GM18508 (cell line): ENCODE data around the gene DDO.

Experiments
- ATAC-seq: cut with Tn5 transposase; IDR thresholded peaks from one replicate; pipeline ENCODE4 v1.9.1; 2021; ENCODE audit warnings: moderate number of reproducible peaks; ENCODE audit not compliant: insufficient read depth, unreplicated experiment

DDO gene

DNA sequence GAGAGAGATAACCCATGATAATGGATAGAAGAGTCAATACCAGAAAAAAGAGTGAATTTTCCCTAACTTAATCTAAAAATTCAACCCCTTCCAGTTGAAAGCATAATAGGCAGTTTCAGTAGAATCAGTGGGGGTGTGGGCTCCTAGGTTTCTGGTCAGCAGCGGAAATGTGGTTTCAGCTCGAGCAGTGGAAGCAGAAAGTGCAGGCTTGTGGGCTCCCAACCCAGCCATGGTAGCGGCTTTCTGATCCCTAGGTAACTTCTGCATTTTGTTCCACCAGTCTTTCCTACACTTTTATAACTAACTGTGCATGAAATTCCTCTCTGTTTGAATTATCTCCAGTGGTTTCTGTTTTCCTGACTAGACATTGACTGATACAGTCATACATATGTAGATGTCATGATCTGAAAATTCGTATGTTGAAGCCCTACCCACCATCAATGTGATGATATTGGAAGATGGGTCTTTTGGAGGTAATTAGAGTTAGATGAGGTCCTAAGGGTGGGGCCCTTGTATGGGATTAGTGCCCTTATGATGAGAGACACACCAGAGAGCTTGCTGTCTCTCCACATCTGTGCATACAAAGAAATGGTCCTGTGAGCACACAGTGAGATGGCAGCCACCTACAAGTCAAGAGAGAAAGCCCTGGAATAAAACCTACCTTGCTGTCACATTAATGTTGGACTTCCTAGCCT is 6.5 kb upstream of the DDO start:
- no peak for ATAC-seq

DNA sequence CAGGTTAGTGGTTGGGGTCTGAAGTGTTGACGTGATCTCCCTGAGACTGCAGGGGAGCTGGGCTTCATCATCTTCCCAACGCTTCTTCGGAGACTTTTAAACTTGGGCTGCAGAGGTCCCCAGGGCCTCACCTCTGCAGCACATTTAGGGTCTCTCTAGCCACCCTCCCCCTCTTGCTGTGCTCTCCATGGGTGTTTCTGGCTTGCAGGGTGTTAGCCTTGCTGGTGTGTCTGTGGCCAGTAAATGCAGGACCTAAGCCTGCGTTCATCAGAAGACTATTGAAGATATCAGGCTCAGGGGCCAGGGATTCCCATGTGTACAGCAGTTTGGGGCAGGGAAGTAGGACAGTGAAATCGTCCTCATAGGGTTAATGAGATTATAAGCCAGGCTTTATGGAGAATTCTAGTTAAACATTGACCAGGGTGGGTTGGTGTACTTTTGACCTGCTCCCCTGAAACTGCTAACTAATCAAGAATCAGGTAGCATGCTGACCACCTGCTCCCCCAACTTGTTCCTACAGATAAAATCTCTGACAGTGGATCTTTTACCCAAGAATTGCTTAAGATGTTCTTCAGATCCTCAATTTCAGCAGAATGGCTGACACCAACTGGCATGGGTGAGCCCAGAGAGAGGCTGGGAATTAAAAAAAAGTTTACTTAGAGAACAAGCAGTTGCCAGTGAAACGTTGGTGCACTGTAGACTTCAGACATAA is 3.8 kb upstream of the DDO start:
- ATAC-seq = no peak

DNA sequence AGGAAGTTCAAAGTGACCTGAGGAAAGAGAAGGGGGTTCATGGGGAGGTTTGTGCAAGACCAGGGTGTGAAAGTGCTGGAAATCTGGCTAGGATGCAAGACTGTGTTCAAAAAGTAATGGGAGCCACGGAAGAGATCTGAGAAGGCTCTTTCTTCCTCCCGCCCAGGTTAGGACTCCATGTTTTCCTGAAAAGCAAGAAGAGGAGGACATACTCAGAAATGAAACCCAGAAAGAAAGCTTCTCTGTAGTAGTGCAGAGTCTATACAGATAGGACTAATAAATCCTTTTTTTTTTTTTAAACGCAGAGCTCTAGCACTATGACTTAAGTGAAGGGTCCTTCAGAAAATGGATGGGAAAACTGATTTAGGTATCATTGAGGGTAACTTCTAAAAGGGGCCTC is 3.2 kb upstream of the DDO start:
- no peak for ATAC-seq

DNA sequence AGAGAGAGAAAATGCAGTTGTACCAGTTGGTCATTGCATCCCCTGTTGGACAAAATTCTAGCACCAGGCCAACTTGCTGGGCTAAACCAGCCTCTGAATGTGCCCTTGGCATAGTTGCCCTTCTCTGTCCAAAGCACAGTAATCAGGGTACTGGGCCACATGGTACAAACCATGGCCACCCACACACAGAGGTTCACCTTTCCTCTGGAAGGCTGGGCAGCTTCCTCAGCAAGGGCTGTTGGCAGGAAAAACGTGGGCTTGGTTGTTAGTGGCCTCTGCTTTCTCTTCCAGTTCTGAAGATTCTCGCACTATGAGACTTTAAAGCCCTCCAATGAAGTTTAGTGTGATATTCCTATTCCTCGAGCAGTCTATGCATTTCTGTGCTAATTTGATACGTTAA is 706 bp downstream of the DDO start:
- no peak for ATAC-seq

DNA sequence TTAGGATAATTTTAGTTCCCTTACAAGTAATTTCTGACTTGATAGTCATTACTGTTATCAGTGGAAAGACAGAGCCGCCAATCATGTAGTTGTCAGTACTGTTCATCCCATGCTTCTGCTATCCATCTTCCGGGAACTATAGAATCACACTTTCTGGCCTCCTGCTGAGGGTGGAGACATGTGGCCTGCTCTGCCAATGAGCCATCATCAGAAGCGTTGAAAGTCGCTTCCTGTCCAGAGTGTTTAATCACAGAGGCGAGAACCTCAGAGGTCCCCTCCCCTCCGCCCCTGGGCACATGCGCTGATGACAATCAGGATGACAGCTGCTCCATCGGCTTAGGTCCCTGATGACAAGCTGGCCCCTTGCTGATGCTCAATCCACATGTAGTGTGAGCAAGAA is 3.0 kb downstream of the DDO start:
- no peak for ATAC-seq

DNA sequence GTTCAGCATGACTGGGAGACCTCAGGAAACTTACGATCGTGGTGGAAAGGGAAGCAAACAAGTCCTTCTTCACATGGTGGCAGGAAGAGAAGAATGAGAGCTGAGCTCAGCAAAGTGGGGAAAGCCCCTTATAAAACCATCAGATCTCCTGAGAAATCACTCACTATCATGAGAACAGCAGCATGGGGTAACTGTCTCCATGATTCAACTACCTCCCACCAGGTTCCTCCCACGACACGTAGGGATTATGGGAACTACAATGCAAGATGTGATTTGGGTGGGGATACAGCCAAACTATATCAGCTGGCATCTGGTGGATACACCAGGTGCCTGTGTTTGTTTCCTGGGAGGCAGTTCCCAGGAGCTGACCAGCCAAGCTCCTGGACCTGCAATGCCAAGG is 4.9 kb downstream of the DDO start:
- ATAC-seq = no peak

DNA sequence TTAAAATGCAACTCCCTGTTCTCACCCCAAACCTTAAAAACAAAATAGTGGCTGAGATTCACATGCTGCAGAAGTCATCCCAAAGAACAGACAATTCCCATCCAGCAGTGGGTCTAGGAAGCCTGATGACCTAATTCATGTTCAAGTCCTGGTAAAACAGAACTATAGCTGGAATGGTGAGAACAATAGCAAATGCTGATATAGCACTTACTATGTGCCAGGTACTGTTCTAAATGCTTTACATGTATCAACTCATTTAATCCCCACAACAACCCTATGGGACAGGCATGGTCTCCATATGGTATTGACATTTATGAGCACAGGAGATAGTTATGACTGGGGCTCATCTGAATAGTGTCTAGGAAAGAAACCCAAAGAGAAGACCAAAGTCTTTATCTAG is 5.6 kb downstream of the DDO start:
- no peak for ATAC-seq

DNA sequence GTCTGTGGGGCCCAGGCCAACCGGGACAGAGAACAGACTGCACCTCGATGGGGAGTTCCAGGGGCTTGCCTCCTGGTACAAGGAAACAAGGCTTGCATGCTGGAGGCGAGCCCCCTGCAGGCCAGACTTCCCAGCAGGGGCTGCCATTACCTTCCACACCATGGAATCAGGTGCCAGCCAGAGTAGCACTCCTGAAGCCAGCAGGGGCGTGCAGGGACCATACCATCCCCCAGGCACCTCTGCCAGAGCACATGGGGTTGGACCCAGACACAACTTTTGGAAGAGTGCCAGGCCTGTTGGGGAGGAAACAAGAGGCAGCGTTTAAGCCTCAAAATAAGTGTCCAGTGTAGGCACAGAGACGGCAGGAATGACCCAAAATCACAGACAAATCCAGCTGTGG is 6.5 kb downstream of the DDO start:
- no peak for ATAC-seq

DNA sequence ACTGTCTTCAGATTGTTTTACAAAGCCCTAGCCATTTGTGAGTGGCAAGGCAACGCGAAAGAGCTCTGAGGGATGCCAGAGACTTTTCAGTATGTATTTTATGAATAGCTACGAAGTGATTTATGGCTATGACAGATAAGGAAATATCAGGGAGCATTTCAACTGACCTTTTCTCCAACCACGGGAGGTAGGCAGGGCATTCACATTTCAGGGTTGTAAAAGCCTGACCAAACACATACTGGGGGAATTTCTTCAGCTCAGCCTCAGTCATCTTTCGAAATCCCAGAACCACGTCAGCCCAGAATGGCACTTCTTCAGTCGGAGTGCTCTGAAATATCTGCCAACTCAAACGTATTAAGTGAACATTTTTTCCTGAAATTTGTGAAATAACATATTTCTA is 10.8 kb downstream of the DDO start:
- ATAC-seq = no peak

DNA sequence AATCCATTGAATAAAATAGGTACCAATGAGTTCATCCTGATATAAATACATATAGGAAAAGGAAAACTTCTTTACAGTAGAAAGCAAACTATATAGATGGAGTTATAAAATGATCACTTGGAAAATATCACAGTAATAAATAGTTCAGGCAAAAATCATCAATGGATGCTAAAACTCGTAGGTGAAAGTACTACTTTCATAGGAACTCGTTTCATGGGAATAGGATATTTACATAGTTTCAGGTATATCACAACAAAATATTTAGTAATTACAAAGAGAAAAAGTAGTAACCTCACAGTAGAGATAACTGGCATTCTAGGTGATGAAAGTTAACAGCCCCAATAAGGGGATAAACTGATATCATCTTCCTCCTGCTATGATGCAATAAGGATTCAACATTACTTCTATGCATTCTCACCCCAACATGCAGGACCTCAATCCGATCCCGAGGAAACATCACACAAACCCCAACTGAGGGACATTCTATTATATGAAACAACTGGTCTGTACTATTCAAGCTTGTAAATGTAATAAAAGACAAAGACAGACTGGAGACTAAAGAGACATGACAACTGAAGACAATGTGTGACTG is 13.7 kb downstream of the DDO start:
- ATAC-seq = no peak

DNA sequence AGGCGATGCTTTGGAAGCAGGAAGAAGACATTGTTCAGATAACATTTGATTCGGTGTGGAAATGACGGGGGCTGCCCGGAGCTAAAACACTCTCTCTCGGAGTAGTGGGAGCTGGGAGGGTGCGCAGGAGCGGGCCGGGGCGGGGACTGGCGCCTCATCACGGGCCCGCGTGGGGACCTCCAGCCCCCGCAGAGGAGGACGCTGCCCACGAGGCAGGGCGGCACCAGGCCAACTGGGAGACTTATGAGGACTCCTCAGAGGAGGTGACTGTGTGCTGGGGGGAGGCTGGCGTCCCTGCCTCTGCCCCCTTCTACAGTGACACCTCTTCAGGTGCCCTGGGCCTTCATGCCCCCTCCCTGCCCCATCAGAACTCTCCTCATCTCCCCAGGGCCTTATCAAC is 15.2 kb downstream of the DDO start:
- ATAC-seq = no peak

DNA sequence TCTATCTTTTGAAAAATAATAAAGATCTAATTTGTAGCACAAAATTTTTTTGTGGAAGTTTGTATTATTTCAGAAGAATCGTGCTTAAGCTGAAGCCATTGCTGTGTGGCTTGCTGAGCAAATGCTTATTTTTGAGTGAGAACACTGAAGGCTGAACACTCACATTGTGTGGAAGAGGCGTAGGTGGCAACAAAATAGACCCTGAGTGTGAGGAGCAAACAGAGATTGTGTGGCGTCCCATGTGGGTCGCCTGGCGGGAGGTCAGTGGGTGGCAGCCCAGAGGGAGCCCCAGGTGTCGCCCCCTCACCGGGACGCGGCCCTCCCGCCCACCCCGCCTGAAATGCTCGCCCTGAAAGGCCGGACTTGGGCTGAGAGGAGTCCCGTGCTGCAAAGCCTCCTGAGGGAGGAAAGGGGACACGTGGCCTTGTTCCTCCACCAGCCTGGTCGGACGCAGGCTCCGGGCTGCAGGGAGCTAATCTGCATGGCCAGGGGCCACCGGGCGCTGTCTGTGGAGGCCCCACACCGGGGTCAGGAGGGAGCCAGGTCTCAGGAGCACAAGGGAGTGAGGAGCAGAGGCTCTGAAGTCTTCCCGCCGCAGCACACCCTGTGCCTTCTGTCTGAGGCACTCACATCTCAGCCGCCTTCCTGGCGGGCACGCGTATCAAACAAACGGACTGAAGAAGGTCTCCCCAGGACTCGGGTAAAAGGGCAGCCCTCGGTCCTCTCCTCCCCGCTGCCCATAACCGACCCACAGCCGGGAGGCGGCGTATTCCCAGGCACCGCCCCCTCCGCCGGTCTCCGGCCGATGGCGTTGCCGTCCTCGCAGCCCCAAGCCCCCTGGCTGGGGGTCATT is 15.9 kb downstream of the DDO start:
- ATAC-seq = no peak

DNA sequence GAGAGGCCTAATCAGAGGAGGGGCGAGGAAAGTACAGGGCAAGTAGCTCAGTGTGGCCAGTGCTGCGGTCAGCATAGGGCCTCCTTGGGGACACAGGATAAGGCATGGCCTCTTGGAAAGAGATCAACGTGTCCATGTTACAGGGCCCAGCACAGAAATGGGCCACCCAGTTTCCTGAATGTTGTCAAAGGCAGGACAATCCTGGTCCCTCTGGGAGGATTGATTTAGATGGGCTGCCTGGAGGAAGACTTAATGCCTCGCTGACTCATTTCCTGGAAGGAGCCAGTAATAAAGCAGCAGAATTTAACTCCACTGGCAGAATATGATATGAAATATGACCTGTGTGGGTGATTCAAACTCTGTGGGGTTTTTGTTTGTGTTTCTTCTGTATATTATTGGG is 16.6 kb downstream of the DDO start:
- ATAC-seq = no peak

DNA sequence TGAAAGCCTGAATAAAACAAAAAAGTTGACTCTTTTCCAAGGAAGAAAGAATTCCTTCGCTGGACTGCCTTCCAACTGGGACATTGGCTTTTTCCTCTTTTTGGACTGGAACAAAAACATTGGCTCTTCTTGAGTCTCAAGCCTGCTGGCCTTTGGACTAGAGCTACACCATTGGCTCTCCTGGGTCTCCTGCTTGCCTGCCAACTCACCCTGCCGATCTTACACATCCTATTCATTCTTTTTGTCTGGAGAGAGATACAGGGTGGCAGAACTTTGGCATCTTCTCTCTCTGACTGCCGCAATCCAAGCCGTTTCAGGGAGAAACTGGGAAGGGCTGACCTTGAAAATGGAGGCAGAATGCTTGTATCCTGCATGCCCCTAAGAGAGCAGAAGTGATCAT is 20.2 kb downstream of the DDO start:
- no peak for ATAC-seq

DNA sequence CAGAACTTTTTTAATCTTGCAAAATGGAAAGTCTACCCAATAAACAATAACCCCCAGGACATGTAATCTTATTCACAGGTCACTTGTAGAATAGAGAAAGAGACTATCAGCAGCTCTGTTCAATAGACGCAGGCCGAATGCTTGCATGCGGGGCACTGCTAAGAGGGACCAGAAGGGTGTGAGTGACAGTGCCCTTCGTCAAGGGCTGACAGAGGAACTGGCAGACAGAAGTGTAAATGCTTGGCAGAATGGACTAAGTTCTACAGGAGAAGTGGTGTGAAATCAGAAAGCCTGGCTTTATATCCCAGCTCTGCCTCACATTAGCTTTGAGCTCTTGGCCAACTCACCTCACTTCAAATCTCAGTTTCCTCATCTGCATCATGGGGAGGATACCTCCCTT is 21.0 kb downstream of the DDO start:
- no peak for ATAC-seq

DNA sequence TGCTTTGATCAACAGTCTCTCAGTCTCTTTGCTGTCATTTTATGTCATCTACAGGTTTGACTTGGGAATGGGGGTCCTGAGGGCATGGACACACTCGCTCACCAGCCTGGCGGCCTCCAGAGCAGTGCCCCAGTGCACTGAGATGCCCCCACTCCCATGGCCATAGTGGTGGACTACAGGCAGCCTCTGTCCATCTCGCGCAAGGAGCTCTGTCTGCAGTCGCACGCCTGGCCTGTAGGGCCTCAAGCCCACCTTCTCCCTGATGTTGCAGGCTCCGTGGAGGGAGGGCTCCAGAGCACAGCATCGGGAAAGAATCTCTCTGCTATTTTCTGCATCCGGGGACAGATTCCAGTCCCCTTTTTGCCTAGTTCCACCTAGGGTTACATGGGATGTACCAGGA is 22.6 kb downstream of the DDO start:
- ATAC-seq = no peak

DNA sequence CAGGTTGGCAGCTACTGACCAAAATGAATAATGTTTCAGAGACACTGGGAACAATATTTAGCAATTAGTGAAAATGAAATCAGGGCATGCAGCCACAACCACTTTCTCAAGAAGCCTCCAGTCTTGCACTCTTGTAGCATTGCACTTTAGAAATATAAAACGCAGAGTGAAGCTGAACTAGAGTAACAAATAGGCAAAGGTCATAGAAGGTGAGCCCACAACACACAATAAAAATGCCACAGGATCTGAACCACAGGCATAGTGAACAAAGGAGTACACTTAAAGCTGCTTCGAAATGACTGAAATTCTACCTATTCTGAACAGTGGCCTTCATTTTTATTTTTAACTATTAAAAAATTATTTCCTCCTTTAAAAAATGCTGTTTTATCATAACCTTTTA is 25.0 kb downstream of the DDO start:
- ATAC-seq = no peak

DNA sequence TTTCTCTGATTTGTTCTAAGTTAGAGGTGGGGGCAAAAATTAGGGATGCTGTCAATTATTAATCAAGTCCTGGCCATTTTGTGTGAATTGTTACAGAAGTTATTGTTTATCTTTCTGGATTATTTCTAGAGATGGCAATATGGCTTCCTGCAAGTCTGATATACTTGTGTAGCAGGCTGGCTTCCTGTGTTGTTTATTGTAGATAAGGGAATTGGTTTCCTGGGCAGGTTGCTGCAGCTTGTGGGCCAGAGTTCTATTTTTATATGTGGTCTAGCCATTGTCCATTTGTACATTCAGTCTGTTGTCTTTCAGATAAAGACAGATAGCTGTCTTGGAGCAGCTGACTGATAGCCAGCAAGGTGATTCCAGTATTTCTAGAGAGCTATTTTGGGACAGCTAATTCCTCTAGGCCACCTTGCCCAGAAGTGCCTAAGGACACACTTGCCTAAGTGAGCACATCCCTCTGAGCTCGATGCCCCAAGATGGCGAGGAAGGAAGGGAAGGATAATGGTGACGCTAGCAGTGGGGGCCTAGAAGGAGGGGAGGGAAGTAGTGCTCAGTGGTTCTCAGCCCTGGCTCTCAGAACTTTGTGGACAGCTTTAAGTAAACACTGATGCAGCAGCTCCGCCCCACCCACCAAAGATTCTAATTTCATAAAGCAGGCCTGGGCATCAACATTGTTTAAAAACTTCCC is 25.5 kb downstream of the DDO start:
- ATAC-seq = no peak

DNA sequence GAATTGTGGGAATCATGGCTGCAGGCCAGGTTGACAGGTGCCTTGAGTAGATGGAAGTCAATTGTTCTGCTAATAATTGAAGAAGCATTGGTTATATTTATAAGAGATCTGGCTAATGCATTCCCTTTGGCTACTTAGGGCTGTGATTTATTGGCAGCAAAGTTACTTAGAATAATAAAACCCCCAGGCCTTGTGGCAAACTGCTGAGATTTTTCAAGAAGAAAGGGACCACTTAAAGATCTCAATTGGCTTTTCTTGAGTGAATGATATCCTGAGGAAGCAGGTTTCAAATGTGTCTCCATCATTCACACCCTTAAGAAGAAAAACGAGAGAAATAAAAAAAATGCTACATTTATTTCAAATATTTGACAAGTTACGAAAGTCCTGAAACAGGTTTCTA is 27.4 kb downstream of the DDO start:
- ATAC-seq = no peak

DNA sequence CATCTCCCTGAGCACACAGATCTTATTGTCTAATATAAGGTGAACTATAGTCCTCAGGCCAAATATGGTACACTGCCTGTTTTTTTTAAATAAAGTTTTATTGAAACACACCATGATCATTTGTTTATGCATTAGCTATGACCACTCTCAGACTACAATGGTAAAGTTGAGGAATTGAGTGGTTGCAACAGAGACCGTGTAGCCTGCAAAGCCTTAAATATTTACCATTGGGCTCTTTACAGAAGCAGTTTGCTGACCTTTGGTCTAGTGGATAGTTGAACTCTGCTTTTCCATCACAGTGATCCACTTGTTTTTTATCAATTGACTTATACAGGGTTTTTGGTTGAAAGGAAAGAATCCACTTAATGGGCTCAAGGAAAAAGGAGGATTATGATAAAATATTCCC is 29.9 kb downstream of the DDO start:
- ATAC-seq = no peak
